HG02852 (cell line): ENCODE data around the gene DAG1.

ENCODE experiments used
- ATAC-seq: cut with Tn5 transposase; IDR thresholded peaks from one replicate; pipeline ENCODE4 v1.9.1; 2021; ENCODE audit warnings: mild to moderate bottlenecking, moderate library complexity; ENCODE audit not compliant: unreplicated experiment

Gene DAG1

GRCh38 chr3:49469936-49470713 lies at the start of gene DAG1:
DAG1 (plus strand) TSS chr3:49470267; CDS start chr3:49510535, 40,268 bp downstream.
- ATAC-seq = peak; percentile 76

GRCh38 chr3:49421890-49422378 lies 48.1 kb upstream of the DAG1 start:
- no peak for ATAC-seq

GRCh38 chr3:49422379-49423248 lies 47.5 kb upstream of the DAG1 start, which contains the start of gene AMT:
AMT (minus strand) TSS chr3:49422473; CDS start chr3:49422450, 23 bp downstream.
- no peak for ATAC-seq

- ATAC-seq = no peak
Observed at GRCh38 chr3:49424816-49425215, 45.3 kb upstream of the DAG1 start.

GRCh38 chr3:49427586-49427985 lies 42.5 kb upstream of the DAG1 start:
- no peak for ATAC-seq

- ATAC-seq = no peak
Observed at GRCh38 chr3:49428752-49429080, 41.4 kb upstream of the DAG1 start.

- ATAC-seq = no peak
Observed at GRCh38 chr3:49434731-49435130, 35.3 kb upstream of the DAG1 start.

GRCh38 chr3:49445391-49445790 lies 24.7 kb upstream of the DAG1 start:
- no peak for ATAC-seq

- no peak for ATAC-seq
Observed at GRCh38 chr3:49453621-49454020, 16.4 kb upstream of the DAG1 start.

GRCh38 chr3:49454458-49454857 lies 15.6 kb upstream of the DAG1 start:
- no peak for ATAC-seq

GRCh38 chr3:49454898-49455681 lies 15.0 kb upstream of the DAG1 start:
- ATAC-seq = no peak

- ATAC-seq = no peak
Observed at GRCh38 chr3:49456466-49456865, 13.6 kb upstream of the DAG1 start.

- no peak for ATAC-seq
Observed at GRCh38 chr3:49460188-49460890, 9.7 kb upstream of the DAG1 start.

- ATAC-seq = no peak
Observed at GRCh38 chr3:49460956-49461355, 9.1 kb upstream of the DAG1 start.

GRCh38 chr3:49461443-49462171 lies 8.5 kb upstream of the DAG1 start:
- no peak for ATAC-seq

GRCh38 chr3:49462222-49462621 lies 7.8 kb upstream of the DAG1 start:
- ATAC-seq = no peak

GRCh38 chr3:49465270-49466034 lies 4.6 kb upstream of the DAG1 start:
- ATAC-seq = no peak

GRCh38 chr3:49466085-49466484 lies 4.0 kb upstream of the DAG1 start:
- ATAC-seq = no peak
